Effector CD4-positive, alpha-beta T cell (primary cell): ENCODE measurements around the gene GAB2.

Experiments used
- DNase-seq: peaks from one replicate; pipeline ENCODE4 v3.0.0-alpha.2; 2020

Gene GAB2

GRCh38 chr11:78171951-78172350 is 245.7 kb downstream of the GAB2 start:
- DNase-seq, result no peak

- DNase-seq, result no peak
Observed at GRCh38 chr11:78170874-78171549, 246.6 kb downstream of the GAB2 start.

DNA sequence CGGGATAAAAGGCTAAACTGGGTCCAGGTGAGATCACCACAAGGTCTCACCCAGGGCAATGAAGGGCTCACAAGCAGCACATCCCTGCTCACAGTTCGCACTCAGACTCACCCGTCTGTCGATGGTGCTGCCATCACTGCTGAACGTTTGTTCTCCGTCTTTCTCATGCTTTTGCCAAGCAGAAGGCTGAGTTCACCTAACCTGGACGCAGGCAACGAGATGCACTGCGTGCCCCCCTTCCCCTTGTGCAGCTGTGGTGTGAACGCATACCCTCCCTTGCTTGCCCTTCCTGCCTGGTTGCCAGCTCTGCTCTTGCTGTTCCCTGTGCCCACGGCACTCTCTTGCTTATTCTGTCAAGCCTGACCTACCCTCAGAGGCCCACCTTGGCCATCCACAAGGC is 247.2 kb downstream of the GAB2 start:
- DNase-seq, result no peak

DNA sequence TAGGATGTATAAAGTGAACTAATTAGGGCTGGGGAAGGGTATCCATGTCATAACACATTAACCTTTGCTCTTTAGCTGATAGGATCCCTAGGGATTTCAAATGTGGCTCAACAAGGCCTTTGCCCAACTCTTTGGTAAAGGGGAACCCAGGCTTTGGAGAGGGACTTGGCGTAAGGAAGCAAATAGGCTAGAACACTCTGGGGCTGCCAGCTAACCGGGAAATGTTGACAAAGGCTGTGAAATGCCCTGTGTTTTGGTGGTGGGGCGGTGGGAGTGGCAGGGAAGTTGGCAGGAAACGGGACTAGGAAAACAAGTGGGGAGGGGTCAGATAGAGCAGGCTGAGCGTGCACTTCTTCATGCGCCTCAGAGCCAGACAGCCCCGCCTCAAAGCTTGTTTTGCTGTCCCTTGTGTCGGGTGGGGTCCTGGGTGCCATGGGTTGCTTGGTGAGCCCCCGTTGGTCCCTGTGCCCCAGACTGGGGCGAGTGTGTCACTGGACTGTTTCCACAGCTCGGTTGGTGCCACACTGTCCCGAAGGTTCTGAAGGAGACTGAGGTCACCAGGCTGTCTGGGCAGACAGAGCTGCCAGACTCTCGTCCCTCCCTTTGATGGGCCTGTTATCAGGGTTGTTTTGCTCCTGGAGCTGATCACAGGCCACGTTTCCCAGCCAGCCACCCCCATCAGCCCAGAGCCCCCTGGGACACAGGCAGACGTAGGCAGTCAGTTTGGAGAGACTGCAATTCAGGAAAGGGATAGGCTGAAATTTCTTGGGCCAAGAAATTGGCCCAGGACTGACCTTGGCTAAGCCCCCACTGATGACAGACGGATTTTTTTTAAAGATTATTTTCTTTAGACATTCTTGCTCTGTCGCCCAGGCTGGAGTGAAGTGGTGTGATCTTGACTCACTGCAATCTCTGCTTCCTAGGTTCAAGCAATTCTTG is 248.8 kb downstream of the GAB2 start:
- no peak for DNase-seq

- DNase-seq, result no peak
Observed at GRCh38 chr11:78166855-78167469, 250.7 kb downstream of the GAB2 start.
